HG03565 (cell line): ENCODE data around the gene CAPN15.

Experiments
- ATAC-seq: cut with Tn5 transposase; IDR thresholded peaks from one replicate; pipeline ENCODE4 v1.9.1; 2021; ENCODE audit warnings: mild to moderate bottlenecking, moderate library complexity; ENCODE audit not compliant: unreplicated experiment

CAPN15 gene

GRCh38 chr16:574021-574760, 46.7 kb downstream of the CAPN15 start:
- no peak for ATAC-seq

DNA sequence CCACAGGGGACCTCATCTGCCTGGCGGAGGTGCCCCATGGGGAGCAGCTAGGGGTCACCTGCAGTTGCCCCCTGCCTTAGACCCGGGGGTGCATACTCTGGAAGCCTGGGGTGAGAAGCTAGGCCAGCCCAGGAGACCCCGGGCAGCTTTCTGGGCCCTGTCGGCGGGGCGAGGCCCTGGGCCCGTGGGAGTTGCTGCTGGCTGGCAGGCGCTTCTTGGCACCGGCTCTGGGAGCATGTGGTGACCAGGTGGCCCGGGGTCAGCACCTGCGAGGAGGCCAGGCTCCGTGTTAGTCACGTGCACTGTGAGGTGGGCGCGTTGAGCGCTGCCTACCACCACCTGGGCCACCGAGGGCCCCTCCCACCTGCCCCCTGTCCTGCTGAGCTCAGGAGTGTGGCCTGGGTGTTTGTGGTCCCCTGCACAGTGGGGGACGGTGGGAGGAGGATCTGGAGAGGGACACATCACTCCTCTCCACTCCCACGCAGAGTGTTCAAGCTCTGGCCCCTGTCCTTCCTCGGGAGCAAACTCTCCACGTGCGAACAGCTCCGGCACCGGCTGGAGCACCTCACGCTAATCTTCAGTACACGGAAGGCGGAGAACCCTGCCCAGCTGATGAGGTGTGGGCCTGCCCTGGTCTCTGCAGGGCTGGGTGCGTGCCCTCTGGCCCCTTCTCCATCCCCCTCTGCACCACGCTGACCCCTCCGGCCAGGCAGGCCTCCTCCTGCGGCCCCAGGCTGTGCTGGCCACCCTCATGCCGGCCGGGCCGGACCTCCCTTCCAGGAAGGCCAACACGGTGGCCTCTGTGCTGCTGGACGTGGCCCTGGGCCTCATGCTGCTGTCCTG, 48.1 kb downstream of the CAPN15 start:
- no peak for ATAC-seq

DNA sequence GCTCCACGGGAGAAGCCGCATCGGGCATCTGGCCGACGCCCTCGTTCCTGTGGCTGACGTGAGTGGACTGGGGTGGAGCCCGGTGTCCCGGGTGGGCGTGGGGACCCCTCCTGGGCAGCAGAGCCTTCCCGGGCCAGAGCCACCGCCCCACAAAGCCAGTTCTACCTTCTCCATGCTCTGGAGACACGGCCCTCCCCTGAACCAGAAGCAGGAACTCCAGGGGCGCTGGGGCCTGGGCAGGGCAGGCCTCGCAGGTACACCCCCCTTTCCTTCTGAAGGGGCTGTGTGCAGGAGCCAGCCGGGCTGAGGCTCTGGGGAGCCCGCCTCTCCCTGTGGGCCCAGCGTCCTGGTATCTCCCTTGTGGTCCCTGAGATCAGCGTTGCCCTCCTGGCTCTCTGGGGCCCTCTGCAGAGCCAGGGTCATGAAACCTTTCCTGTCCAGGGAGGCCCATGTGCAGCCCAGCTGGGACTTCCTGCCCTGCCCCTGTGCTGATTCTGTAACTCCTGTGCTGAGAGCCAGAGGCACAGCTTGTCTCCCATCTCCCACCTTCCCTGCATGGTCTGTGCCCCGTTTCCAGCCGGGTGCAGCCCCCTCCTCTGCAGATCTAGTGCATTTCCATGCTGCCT, 48.8 kb downstream of the CAPN15 start:
- ATAC-seq = no peak

GRCh38 chr16:576823-577201, 49.3 kb downstream of the CAPN15 start:
- ATAC-seq = no peak

DNA sequence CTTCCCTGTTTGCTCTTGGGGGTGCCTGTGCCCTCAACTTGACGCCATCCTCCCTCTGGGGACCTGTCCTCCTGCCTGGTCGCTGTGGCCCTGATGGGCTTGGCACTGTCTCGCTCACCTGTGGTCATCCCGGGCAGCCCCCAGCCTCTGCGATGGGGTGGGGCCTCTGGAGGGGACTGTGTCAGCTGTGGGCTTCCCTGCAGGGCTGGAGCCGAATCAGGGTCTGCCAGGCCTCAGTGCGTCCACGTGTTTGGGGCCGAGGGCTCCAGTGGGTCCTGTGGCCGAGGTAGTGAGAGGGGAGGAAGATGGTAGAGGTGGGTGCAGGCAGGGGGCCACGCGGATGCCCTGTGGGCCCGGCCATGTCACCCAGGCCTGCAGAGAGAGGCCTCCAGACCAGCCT, 50.3 kb downstream of the CAPN15 start:
- no peak for ATAC-seq

DNA sequence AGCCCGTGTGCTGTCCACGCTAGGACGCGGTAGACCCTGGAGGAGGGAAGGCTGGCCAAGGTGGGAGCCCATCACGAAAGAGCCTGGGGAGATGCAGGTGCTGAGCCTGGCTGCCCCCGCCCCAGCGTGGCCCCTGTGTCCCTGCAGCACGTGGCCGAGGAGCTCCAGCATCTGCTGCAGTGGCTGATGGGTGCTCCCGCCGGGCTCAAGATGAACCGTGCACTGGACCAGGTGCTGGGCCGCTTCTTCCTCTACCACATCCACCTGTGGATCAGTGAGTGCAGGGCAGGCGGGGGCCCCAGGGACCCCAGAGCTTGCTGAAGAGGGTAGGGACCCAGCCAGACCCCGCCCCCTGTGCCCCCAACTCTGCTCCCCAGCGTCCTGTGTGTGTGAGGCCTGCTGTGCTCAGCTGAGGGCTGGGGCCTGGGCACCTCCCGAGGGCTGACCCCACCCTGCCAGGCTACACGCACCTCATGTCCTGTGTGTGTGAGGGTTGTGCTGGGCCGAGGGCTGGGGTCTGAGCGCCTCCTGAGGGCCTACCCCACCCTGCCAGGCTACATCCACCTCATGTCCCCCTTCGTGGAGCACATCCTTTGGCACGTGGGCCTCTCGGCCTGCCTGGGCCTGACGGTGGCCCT, 50.8 kb downstream of the CAPN15 start:
- ATAC-seq = no peak

- ATAC-seq = no peak
These were observed 51.4 kb downstream of the CAPN15 start for GRCh38 chr16:578870-579405.

DNA sequence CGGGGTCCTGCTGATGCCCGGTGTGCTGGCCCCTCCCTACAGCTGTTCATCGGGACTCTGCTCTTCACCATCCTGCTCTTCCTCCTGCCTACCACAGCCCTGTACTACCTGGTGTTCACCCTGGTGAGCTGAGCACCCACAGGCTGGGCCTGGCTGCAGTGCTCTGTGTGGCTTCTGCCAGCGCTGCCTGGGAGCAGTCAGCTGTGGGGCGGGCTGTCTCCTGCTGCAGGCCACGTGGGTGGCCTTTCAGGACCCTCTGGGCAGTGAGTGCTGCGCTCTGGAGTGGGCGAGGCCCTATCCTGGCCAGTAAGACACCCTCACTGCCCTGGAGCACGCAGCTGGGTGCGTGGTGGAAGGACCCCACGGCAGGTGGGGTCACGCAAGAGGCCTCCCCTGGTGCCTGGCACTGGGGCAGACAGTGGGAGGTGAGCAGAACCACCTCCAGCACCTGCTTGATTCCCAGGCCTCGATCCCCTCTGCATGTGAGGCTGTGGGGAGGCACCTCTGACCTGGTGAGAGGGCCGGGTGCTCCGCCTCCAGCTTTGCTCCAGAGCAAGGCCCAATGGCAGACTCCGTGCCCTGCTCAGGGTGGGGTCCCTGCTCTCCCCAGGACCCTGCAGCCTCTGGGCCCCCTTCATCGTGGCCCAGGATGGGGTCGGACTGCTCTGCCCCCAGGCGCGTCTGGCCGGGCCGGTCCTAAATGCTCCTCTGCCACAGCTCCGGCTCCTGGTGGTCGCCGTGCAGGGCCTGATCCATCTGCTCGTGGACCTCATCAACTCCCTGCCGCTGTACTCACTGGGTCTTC, 52.8 kb downstream of the CAPN15 start:
- ATAC-seq = no peak

GRCh38 chr16:580946-581498, 53.5 kb downstream of the CAPN15 start:
- ATAC-seq = no peak

GRCh38 chr16:582218-582613, 54.7 kb downstream of the CAPN15 start:
- ATAC-seq = no peak

DNA sequence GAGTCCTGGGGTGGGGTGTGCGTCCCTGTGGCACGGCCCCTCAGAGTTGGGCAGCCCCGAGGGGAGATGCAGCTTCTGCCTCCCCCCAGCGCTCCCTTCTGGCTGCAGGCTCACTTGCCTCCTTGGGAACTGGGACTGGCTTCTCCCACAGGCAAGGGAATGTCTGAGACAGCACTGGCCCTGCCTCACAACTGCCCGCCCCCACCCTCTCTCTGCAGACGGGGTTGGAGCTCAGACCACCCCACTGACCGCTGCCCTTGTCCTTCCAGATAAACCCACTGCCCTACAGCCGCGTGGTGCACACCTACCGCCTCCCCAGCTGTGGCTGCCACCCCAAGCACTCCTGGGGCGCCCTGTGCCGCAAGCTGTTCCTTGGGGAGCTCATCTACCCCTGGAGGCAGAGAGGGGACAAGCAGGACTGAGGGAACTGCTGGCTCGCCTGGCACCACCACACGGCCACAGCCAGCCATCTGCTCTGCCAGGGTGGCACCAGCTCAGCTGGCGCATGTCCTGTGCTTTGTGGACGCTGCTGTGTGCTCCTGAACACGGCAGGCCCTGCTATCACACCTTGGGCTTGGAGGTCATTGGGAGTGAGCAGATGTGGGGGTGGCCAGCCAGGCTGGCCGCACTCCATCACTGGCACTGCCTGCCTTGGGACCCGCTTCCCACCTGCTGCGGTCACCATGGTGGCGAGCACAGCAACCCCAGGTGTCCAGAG, 55.3 kb downstream of the CAPN15 start:
- ATAC-seq = no peak

DNA sequence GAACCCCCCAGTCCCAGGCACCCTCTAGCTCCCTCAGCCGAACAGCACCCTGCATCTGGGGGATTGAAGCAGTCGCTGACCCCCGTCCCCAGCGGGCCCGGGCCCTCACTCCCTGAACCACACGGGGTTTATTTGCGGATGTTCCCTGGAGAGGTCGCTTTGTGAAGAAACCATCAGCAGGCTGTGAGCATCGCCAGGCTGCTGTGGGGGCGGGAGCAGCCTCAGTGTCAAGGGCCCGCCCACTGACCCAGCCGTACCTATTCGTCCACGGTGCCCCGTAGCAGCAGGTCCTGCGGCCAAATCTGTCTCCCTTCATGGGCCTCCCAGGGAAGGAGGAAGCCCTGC, 55.9 kb downstream of the CAPN15 start:
- ATAC-seq = no peak

DNA sequence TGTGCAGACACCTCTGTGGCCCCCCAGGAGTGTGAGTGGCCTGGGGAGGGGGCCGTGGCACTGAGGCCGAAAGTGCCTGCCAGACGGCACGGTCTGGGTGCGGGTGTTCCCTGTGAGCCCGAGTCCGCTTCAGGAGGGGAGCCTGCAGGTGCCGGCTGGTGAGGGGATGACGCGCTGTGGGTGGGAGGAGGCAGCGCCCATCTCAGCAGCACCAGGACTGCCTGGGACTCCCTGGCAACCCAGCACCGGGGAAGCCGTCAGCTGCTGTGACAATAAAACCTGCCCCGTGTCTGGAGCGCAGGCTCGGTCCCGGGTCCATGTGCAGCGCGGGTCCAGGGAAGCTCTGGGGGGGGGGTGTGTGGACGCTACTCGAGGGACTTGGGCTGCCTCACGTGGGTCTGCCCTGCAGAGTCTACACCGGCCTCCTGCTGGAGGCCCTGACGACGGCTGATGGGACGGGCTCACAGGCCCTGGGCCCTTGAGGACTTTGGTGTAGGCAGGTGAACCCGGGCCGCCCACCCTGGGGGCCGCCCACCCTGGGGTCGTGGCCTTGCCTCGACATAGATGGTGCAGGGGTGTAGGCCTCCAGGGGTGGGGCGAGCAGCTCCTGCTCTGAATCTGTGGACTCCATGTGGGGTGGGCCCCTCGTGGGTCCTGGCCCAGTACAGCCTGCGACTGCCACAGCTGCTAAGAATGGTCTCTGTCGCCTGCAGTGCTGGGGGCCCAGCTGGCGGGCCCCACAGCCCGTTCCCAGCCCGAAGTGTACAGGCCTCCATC, 56.5 kb downstream of the CAPN15 start:
- no peak for ATAC-seq

GRCh38 chr16:585351-585750, 57.8 kb downstream of the CAPN15 start:
- no peak for ATAC-seq

GRCh38 chr16:586047-586644, 58.6 kb downstream of the CAPN15 start:
- no peak for ATAC-seq

DNA sequence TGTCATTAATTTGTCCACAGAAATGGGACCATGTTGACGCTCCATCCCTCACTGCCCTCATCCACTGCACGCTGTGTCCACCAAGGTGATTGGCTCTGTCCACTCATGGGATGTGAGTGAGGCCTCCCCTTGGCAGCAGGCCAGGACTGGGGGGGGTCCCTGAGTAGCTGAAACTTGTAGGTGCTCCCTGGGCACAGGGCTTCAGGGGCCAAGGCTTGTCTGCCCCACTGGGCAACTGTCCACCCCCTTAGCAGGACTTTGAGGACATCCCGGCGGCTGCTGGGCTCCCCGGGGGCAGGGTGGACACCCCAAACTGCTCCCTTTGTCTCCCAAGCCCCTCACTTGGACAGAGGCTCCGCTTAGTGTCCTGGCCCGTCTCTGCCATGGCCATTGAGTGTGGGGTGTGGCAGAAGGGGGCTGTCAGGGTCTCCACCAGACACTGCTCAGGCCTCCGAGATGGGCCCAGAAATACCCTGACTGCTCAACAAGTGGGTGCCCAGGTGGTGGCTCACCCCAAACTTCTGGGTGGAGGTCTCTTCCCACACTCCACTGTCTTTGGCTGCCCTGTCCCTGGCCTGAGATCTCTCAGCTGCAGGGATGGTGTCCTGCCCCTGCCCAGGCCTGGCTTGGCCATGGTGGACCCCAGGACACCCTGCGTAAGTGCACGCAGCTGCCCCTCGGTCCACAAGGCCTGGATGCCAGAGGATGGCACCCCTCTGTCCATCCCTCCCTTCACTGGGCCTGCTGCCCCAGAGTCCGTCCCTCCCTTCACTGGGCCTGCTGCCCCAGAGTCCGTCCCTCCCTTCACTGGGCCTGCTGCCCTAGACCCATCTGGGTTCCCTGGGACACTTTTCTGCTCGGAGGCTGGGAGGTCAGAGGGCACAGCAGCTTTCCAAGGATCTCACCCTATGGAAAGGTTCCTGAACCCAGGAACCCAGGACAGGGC, 59.4 kb downstream of the CAPN15 start:
- ATAC-seq = no peak

- ATAC-seq = no peak
These were observed 61.1 kb downstream of the CAPN15 start for GRCh38 chr16:588639-588888.
